Measurements from ENCODE around the gene FOXE3.
"Not testable (repeated sequence)": the region's sequence is repeated elsewhere in the genome, so short reads cannot be mapped to it uniquely, and the experiment has no call there.

FOXE3 gene

GRCh38 chr1:47449822-47450552 lies 33.9 kb downstream of the FOXE3 start:
- DNase-seq (ENCODE audit: low spot score): no peak

- no peak for DNase-seq (ENCODE audit: low spot score)
These were observed 34.5 kb downstream of the FOXE3 start for GRCh38 chr1:47450606-47451005.

- no peak for DNase-seq (ENCODE audit: low spot score)
These were observed 36.3 kb downstream of the FOXE3 start for GRCh38 chr1:47452426-47452825.

GRCh38 chr1:47453910-47454309 lies 37.8 kb downstream of the FOXE3 start:
- DNase-seq (ENCODE audit: low spot score): not testable (repeated sequence)

GRCh38 chr1:47456250-47456649 lies 40.2 kb downstream of the FOXE3 start:
- DNase-seq (ENCODE audit: low spot score): no peak

- not testable (repeated sequence) for DNase-seq (ENCODE audit: low spot score)
These were observed 41.5 kb downstream of the FOXE3 start for GRCh38 chr1:47457547-47457946.

GRCh38 chr1:47459253-47459788 lies 43.2 kb downstream of the FOXE3 start:
- no peak for DNase-seq (ENCODE audit: low spot score)

GRCh38 chr1:47460040-47460439 lies 44.0 kb downstream of the FOXE3 start:
- DNase-seq (ENCODE audit: low spot score): no peak

GRCh38 chr1:47460456-47460855 lies 44.4 kb downstream of the FOXE3 start:
- DNase-seq (ENCODE audit: low spot score): no peak

GRCh38 chr1:47465605-47466004 lies 49.5 kb downstream of the FOXE3 start:
- DNase-seq (ENCODE audit: low spot score): no peak

All from CD4-positive, alpha-beta T cell treated with Interleukin-15 for 4 hours (primary cell).